Measurements from ENCODE around the gene SUGCT. TPM values are rescaled to one million over a fixed set of nuclear protein-coding genes. Genes with fewer than 3 reads are reported as not detected.

The SUGCT gene
- total RNA-seq, 2 experiments from 2014 or later: not detected

DNA sequence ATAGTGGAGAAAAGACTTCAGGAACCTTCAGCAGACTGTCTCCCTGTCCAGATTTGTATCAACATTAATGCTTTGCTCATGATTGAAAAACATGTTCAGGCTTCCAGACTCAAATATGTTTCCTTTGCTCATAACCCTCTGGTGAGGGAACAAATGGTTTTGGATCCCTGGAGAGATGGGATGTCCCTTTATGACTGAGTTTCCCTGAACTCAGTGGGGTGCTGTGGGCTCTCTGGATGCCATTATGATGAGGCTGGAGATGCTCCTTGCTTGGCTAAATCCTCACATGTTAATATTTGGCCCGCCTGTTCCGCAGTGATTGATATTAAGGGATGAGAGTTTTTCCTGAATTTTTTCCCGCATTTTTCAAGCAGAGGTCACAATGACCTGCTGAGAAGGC, 749.4 kb downstream of the SUGCT start:
- intact Hi-C loops (cut with micrococcal nuclease; ENCODE audit: unreplicated experiment): no loop called here
- Histone ChIP-seq H3K4me1 (ENCODE audit: insufficient read depth, low read length, poor library complexity, severe bottlenecking) (no peaks in the 10 kb centered on the region), H2AFZ (ENCODE audit: low read length) (no peak overlapping the region), H3K79me2 (ENCODE audit: insufficient read depth, low read depth, low read length) (no peaks in the 10 kb centered on the region), H3K9me3 (ENCODE audit: low read length) (no peaks in the 10 kb centered on the region), H3K4me3 (ENCODE audit: low read depth, low read length, poor library complexity, severe bottlenecking) (no peak overlapping the region), H3K9me2 (ENCODE audit: insufficient read depth, low read length) (no peaks in the 10 kb centered on the region), H4K20me1 (ENCODE audit: insufficient read depth, low read length) (no peaks in the 10 kb centered on the region), H3K4me2 (ENCODE audit: low read length) (no peak overlapping the region), H3K27ac (ENCODE audit: low read depth, low read length, poor library complexity, severe bottlenecking) (no peak overlapping the region), H3K36me3 (ENCODE audit: insufficient read depth, low read length) (no peaks in the 10 kb centered on the region)
- BruUV-seq (replicated peaks): no TSS peak
- DNase-seq (ENCODE audit: low spot score): no peak
- no peak for TF ChIP-seq EZH2phosphoT487 (IDR thresholded peaks at IDR 0.05; ENCODE audit: borderline replicate concordance, low read depth, low read length)
- TF ChIP-seq, protein P1, sequence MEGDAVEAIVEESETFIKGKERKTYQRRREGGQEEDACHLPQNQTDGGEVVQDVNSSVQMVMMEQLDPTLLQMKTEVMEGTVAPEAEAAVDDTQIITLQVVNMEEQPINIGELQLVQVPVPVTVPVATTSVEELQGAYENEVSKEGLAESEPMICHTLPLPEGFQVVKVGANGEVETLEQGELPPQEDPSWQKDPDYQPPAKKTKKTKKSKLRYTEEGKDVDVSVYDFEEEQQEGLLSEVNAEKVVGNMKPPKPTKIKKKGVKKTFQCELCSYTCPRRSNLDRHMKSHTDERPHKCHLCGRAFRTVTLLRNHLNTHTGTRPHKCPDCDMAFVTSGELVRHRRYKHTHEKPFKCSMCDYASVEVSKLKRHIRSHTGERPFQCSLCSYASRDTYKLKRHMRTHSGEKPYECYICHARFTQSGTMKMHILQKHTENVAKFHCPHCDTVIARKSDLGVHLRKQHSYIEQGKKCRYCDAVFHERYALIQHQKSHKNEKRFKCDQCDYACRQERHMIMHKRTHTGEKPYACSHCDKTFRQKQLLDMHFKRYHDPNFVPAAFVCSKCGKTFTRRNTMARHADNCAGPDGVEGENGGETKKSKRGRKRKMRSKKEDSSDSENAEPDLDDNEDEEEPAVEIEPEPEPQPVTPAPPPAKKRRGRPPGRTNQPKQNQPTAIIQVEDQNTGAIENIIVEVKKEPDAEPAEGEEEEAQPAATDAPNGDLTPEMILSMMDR (conservative IDR thresholded peaks at IDR 0.05; ENCODE audit: low read length): no peak
- POLR2A ChIA-PET: interaction anchor here (1.0 kb wide), 1 partner anchor 9 kb away, joined by 3 read pairs; no protein-coding TSS in a partner anchor
- CTCF ChIA-PET (ENCODE audit: unreplicated experiment): no interaction called here

DNA sequence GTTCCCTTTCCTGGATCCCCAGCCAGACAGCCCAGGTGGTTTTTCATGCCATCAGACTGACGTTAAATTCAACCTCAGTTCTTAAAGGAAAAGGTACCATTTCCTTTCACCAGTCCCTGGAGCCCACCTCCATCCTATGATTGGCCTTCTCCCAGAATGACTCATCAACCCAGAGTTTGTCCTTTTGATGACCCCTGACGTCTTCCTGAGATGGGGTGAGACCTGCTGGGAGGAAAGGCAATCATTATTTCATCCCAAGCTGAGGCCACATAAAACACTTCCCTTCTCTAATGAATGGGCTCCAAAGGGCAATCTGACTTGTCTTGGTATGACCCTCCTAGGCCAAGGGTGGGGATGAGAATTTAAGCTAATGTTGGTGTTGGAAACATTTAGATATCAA, 750.7 kb downstream of the SUGCT start:
- Histone ChIP-seq H2AFZ (ENCODE audit: low read length) (no peak overlapping the region), H3K4me1 (ENCODE audit: insufficient read depth, low read length, poor library complexity, severe bottlenecking) (no peaks in the 10 kb centered on the region), H3K79me2 (ENCODE audit: insufficient read depth, low read depth, low read length) (no peaks in the 10 kb centered on the region), H3K4me2 (ENCODE audit: low read length) (no peak overlapping the region), H3K9me3 (ENCODE audit: low read length) (no peaks in the 10 kb centered on the region), H3K9me2 (ENCODE audit: insufficient read depth, low read length) (no peaks in the 10 kb centered on the region), H3K36me3 (ENCODE audit: insufficient read depth, low read length) (no peaks in the 10 kb centered on the region), H3K4me3 (ENCODE audit: low read depth, low read length, poor library complexity, severe bottlenecking) (no peak overlapping the region), H3K27ac (ENCODE audit: low read depth, low read length, poor library complexity, severe bottlenecking) (no peak overlapping the region), H4K20me1 (ENCODE audit: insufficient read depth, low read length) (no peaks in the 10 kb centered on the region)
- BruUV-seq (replicated peaks): no TSS peak
- POLR2A ChIA-PET: no interaction called here
- TF ChIP-seq, protein P1 (conservative IDR thresholded peaks at IDR 0.05; ENCODE audit: low read length): no peak
- no peak for TF ChIP-seq EZH2phosphoT487 (IDR thresholded peaks at IDR 0.05; ENCODE audit: borderline replicate concordance, low read depth, low read length)
- intact Hi-C loops (cut with micrococcal nuclease; ENCODE audit: unreplicated experiment): no loop called here
- CTCF ChIA-PET (ENCODE audit: unreplicated experiment): no interaction called here
- no peak for DNase-seq (ENCODE audit: low spot score)

DNA sequence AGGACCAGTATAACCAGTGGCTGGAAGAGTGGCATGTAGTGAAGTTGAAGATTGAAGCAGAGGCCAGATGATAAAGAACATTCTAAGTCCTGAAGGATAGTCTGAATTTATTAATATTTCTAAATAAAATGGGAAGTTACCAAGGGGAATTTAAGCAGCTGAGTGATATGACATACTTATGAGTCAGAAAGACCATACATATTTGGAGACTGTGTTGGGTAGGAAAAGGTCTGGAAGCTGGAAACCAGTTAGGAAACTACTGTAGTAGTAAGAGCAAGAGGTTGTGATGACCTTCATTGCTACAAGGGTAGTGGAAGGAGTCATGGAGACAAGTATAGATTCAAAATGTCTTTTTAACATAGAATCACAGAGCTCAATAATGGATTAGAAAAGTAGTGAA, 752.3 kb downstream of the SUGCT start:
- no TSS peak for BruUV-seq (replicated peaks)
- Histone ChIP-seq H4K20me1 (ENCODE audit: insufficient read depth, low read length) (no peaks in the 10 kb centered on the region), H3K27ac (ENCODE audit: low read depth, low read length, poor library complexity, severe bottlenecking) (no peak overlapping the region), H3K9me2 (ENCODE audit: insufficient read depth, low read length) (no peaks in the 10 kb centered on the region), H3K4me1 (ENCODE audit: insufficient read depth, low read length, poor library complexity, severe bottlenecking) (no peaks in the 10 kb centered on the region), H3K4me2 (ENCODE audit: low read length) (no peak overlapping the region), H3K79me2 (ENCODE audit: insufficient read depth, low read depth, low read length) (no peaks in the 10 kb centered on the region), H3K36me3 (ENCODE audit: insufficient read depth, low read length) (no peaks in the 10 kb centered on the region), H3K4me3 (ENCODE audit: low read depth, low read length, poor library complexity, severe bottlenecking) (no peak overlapping the region), H2AFZ (ENCODE audit: low read length) (no peak overlapping the region), H3K9me3 (ENCODE audit: low read length) (no peaks in the 10 kb centered on the region)
- DNase-seq (ENCODE audit: low spot score): no peak
- ChIA-PET POLR2A (interaction anchor here (1.1 kb wide), 1 partner anchor 10 kb away, joined by 3 read pairs; no protein-coding TSS in a partner anchor), CTCF (ENCODE audit: unreplicated experiment) (no interaction called here)
- intact Hi-C loops (cut with micrococcal nuclease; ENCODE audit: unreplicated experiment): loop anchor here (1.0 kb wide), 1 partner anchor 13 kb away; no protein-coding TSS in a partner anchor
- no peak for TF ChIP-seq EZH2phosphoT487 (IDR thresholded peaks at IDR 0.05; ENCODE audit: borderline replicate concordance, low read depth, low read length)

Data from OCI-LY7 (cell line).